Measurements from ENCODE around the gene LIPC.

DNA sequence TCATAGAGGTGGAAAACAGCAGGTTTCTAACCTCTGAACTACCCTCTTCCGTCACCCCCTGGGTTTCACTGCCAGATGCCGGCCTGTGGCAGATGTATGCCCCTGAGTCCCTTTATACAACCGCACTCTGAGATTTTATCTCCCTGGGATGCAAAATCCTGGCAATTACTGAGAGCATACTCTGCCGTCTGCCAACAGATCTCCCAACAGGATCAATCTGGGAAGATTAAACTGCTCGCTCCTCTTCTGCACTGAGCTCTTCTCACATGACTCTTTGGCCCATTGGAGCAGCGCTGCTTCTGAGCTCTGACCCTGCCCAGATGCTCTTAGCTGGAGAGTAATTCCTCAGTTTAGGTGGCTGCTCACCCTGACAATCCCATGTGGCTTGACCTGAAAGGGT lies 133.2 kb downstream of the LIPC start:
- TF ChIP-seq GATA2 (IDR thresholded peaks at IDR 0.05; ENCODE audit: low read depth, low read length) (peak; percentile 90), GATA3 (IDR thresholded peaks at IDR 0.05; ENCODE audit: low read depth, low read length) (peak; percentile 60; the same call in 1 of the 2 replicates)
